ENCODE results near the gene KCNQ1. TPM values are rescaled to one million over a fixed set of nuclear protein-coding genes. Genes with fewer than 3 reads are reported as not detected.

Gene KCNQ1
- total and polyA plus RNA-seq, 2 of the 13 experiments (the other 11 are each of a cell fraction or from before 2014, with no cell fraction given) = 0.02 to 0.08 TPM

DNA sequence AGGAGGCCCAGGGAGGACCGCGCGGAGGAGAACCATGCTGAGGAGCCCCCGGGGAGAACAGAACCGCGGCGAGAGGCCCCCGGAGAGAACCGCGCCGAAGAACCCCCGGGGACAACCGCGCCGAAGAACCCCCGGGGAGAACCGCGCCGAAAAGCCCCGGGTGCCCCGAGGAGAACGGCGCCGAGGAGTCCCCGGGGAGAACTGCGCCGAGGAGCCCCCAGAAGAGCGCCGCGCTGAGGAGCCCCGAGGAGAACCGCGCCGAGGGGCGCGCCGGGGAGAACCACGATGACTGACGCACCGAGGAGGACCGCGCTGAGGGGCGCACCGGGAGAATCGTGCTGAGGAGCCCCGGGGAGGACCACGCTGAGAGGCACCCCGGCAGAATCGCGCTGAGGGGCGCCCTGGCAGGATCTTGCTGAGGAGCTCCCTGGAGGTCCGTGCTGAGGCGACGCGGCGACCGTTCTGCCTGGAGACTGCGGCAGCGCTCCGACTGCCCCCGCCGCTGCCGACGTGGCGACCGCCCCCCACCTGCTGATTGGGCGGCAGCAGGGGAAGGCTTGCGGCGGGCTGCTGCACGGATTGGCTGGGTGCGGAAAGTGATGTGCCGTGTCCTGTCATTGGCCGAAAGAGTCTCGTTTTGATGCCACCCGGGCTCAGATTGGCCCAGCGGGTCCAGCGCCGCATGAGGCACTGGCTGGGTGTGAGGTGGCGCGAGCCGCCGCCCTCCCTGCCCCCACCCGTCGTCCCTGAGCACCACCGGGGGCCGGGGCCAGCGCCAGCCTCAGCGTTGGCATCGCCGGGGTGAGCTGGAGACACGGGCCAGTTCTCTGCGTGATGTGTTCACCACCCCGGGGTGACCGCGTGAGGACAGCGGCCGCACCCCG lies 255.0 kb downstream of the KCNQ1 start, which contains the start of gene KCNQ1OT1 (continued):
- TF ChIP-seq HNRNPH1 (optimal IDR thresholded peaks at IDR 0.05; ENCODE audit: low read depth, low read length) (no peak), SMARCE1 (IDR thresholded peaks at IDR 0.05; ENCODE audit: borderline replicate concordance) (no peak), YEATS2 (CRISPR knock-in tag; IDR thresholded peaks at IDR 0.05; ENCODE audit: borderline replicate concordance) (peak; percentile 67; the same call in 1 of the 2 replicates), ZNF264 (CRISPR knock-in tag; IDR thresholded peaks at IDR 0.05) (peak; percentile 82; the same call in 1 of the 2 replicates), ZNF891 (CRISPR knock-in tag; IDR thresholded peaks at IDR 0.05) (peak; percentile 92), MXD4 (CRISPR knock-in tag; IDR thresholded peaks at IDR 0.05) (peak; percentile 79; the same call in 1 of the 2 replicates), ZNF441 (CRISPR knock-in tag; IDR thresholded peaks at IDR 0.05; ENCODE audit: borderline replicate concordance) (peak; percentile 83), CHD4 (IDR thresholded peaks at IDR 0.05; ENCODE audit: borderline replicate concordance, low read length) (no peak), KAT7 (CRISPR knock-in tag; IDR thresholded peaks at IDR 0.05; ENCODE audit: borderline replicate concordance) (peak; percentile 40; the same call in 1 of the 2 replicates), RFX1 (IDR thresholded peaks at IDR 0.05) (no peak), CBX5 (CRISPR knock-in tag; IDR thresholded peaks at IDR 0.05; ENCODE audit: borderline replicate concordance) (peak; percentile 44; the same call in 1 of the 2 replicates), GATAD2A (CRISPR knock-in tag; IDR thresholded peaks at IDR 0.05) (peak; percentile 45; the same call in 1 of the 2 replicates), NCOA2 (CRISPR knock-in tag; IDR thresholded peaks at IDR 0.05) (peak; percentile 67), NR2F1 (CRISPR knock-in tag; IDR thresholded peaks at IDR 0.05) (no peak), KLF16 (CRISPR knock-in tag; IDR thresholded peaks at IDR 0.05) (peak in 1 of 2 experiments; percentile 92; a peak in 2 of 4 replicates), ONECUT2 (CRISPR knock-in tag; IDR thresholded peaks at IDR 0.05) (peak; percentile 63), ELF1 (CRISPR knock-in tag; IDR thresholded peaks at IDR 0.05) (peak; percentile 58), ZNF724P (CRISPR knock-in tag; IDR thresholded peaks at IDR 0.05; ENCODE audit: borderline replicate concordance) (peak; percentile 64)
- TF ChIP-seq, protein P1, sequence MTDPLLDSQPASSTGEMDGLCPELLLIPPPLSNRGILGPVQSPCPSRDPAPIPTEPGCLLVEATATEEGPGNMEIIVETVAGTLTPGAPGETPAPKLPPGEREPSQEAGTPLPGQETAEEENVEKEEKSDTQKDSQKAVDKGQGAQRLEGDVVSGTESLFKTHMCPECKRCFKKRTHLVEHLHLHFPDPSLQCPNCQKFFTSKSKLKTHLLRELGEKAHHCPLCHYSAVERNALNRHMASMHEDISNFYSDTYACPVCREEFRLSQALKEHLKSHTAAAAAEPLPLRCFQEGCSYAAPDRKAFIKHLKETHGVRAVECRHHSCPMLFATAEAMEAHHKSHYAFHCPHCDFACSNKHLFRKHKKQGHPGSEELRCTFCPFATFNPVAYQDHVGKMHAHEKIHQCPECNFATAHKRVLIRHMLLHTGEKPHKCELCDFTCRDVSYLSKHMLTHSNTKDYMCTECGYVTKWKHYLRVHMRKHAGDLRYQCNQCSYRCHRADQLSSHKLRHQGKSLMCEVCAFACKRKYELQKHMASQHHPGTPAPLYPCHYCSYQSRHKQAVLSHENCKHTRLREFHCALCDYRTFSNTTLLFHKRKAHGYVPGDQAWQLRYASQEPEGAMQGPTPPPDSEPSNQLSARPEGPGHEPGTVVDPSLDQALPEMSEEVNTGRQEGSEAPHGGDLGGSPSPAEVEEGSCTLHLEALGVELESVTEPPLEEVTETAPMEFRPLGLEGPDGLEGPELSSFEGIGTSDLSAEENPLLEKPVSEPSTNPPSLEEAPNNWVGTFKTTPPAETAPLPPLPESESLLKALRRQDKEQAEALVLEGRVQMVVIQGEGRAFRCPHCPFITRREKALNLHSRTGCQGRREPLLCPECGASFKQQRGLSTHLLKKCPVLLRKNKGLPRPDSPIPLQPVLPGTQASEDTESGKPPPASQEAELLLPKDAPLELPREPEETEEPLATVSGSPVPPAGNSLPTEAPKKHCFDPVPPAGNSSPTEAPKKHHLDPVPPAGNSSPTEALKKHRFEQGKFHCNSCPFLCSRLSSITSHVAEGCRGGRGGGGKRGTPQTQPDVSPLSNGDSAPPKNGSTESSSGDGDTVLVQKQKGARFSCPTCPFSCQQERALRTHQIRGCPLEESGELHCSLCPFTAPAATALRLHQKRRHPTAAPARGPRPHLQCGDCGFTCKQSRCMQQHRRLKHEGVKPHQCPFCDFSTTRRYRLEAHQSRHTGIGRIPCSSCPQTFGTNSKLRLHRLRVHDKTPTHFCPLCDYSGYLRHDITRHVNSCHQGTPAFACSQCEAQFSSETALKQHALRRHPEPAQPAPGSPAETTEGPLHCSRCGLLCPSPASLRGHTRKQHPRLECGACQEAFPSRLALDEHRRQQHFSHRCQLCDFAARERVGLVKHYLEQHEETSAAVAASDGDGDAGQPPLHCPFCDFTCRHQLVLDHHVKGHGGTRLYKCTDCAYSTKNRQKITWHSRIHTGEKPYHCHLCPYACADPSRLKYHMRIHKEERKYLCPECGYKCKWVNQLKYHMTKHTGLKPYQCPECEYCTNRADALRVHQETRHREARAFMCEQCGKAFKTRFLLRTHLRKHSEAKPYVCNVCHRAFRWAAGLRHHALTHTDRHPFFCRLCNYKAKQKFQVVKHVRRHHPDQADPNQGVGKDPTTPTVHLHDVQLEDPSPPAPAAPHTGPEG (CRISPR knock-in tag; IDR thresholded peaks at IDR 0.05) = peak; percentile 76; the same call in 1 of the 2 replicates
- TF ChIP-seq, protein P2, sequence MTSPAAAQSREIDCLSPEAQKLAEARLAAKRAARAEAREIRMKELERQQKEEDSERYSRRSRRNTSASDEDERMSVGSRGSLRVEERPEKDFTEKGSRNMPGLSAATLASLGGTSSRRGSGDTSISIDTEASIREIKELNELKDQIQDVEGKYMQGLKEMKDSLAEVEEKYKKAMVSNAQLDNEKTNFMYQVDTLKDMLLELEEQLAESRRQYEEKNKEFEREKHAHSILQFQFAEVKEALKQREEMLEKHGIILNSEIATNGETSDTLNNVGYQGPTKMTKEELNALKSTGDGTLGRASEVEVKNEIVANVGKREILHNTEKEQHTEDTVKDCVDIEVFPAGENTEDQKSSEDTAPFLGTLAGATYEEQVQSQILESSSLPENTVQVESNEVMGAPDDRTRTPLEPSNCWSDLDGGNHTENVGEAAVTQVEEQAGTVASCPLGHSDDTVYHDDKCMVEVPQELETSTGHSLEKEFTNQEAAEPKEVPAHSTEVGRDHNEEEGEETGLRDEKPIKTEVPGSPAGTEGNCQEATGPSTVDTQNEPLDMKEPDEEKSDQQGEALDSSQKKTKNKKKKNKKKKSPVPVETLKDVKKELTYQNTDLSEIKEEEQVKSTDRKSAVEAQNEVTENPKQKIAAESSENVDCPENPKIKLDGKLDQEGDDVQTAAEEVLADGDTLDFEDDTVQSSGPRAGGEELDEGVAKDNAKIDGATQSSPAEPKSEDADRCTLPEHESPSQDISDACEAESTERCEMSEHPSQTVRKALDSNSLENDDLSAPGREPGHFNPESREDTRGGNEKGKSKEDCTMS (CRISPR knock-in tag; conservative IDR thresholded peaks at IDR 0.05) = no peak
- TF ChIP-seq, protein P3, sequence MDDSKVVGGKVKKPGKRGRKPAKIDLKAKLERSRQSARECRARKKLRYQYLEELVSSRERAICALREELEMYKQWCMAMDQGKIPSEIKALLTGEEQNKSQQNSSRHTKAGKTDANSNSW (CRISPR knock-in tag; IDR thresholded peaks at IDR 0.05; ENCODE audit: borderline replicate concordance) = no peak

All from HepG2 (cell line).